C4-2B (cell line): ENCODE measurements around the gene DAD1.
"Not testable (repeated sequence)": the region's sequence is repeated elsewhere in the genome, so short reads cannot be mapped to it uniquely, and the experiment has no call there.

Experiments used
- H3K27ac ChIP-seq: fragments of 450-650 bp; 2 replicates; pipeline ENCODE4 v1.5.1; 2017
- CTCF ChIP-seq: fragments of 450-650 bp; conservative IDR thresholded peaks from 2 replicates; pipeline ENCODE4 v1.5.1; 2017; ENCODE audit warnings: mild to moderate bottlenecking
- ZFX ChIP-seq: fragments of 450-650 bp; IDR thresholded peaks from 2 replicates; pipeline ENCODE4 v1.6.1; 2017

The DAD1 gene

GRCh38 chr14:22544881-22545420 lies 44.1 kb downstream of the DAD1 start:
- TF ChIP-seq CTCF (no peak), ZFX (no peak)
- no peak overlapping the region for H3K27ac ChIP-seq

GRCh38 chr14:22544406-22544805 lies 44.6 kb downstream of the DAD1 start:
- H3K27ac ChIP-seq, result no peak overlapping the region
- TF ChIP-seq CTCF, result no peak
- TF ChIP-seq ZFX, result no peak

GRCh38 chr14:22543570-22544357 lies 45.3 kb downstream of the DAD1 start:
- H3K27ac ChIP-seq, result not testable (repeated sequence)

- no peak overlapping the region for H3K27ac ChIP-seq
- TF ChIP-seq CTCF (no peak), ZFX (no peak)
Measured at GRCh38 chr14:22542360-22542759, 46.7 kb downstream of the DAD1 start.

GRCh38 chr14:22541721-22542120 lies 47.3 kb downstream of the DAD1 start:
- no peak overlapping the region for H3K27ac ChIP-seq
- TF ChIP-seq CTCF (no peak), ZFX (no peak)

GRCh38 chr14:22540811-22541360 lies 48.1 kb downstream of the DAD1 start:
- TF ChIP-seq CTCF, result no peak
- TF ChIP-seq ZFX, result no peak
- no peak overlapping the region for H3K27ac ChIP-seq

- TF ChIP-seq CTCF (no peak), ZFX (no peak)
- no peak overlapping the region for H3K27ac ChIP-seq
Measured at GRCh38 chr14:22540293-22540692, 48.7 kb downstream of the DAD1 start.
